ENCODE data around the gene PMS1.

GRCh38 chr2:189854940-189855339 is 70.7 kb downstream of the PMS1 start:
- no peak for TF ChIP-seq CHD2 (IDR thresholded peaks at IDR 0.05; ENCODE audit: low read length, partially characterized antibody)
- TF ChIP-seq, protein P1, sequence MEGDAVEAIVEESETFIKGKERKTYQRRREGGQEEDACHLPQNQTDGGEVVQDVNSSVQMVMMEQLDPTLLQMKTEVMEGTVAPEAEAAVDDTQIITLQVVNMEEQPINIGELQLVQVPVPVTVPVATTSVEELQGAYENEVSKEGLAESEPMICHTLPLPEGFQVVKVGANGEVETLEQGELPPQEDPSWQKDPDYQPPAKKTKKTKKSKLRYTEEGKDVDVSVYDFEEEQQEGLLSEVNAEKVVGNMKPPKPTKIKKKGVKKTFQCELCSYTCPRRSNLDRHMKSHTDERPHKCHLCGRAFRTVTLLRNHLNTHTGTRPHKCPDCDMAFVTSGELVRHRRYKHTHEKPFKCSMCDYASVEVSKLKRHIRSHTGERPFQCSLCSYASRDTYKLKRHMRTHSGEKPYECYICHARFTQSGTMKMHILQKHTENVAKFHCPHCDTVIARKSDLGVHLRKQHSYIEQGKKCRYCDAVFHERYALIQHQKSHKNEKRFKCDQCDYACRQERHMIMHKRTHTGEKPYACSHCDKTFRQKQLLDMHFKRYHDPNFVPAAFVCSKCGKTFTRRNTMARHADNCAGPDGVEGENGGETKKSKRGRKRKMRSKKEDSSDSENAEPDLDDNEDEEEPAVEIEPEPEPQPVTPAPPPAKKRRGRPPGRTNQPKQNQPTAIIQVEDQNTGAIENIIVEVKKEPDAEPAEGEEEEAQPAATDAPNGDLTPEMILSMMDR (IDR thresholded peaks at IDR 0.05), result no peak
- no peak for TF ChIP-seq SIN3A (IDR thresholded peaks at IDR 0.05; ENCODE audit: borderline replicate concordance, low read depth, low read length)
- TF ChIP-seq TCF12 (IDR thresholded peaks at IDR 0.05), result no peak
- no peak for TF ChIP-seq NFIC (IDR thresholded peaks at IDR 0.05; ENCODE audit: borderline replicate concordance)
- no peak for TF ChIP-seq POLR2AphosphoS5 (IDR thresholded peaks at IDR 0.05; ENCODE audit: low read depth, low read length)
- TF ChIP-seq EP300 (IDR thresholded peaks at IDR 0.05; ENCODE audit: borderline replicate concordance in 1 of 2, low read depth in 1 of 2, low read length in 1 of 2), result no peak
- TF ChIP-seq RAD21 (IDR thresholded peaks at IDR 0.05; ENCODE audit: low read length), result no peak
- TF ChIP-seq, protein P2, sequence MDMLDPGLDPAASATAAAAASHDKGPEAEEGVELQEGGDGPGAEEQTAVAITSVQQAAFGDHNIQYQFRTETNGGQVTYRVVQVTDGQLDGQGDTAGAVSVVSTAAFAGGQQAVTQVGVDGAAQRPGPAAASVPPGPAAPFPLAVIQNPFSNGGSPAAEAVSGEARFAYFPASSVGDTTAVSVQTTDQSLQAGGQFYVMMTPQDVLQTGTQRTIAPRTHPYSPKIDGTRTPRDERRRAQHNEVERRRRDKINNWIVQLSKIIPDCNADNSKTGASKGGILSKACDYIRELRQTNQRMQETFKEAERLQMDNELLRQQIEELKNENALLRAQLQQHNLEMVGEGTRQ (IDR thresholded peaks at IDR 0.05; ENCODE audit: borderline replicate concordance, low read depth, low read length), result no peak
- no peak for TF ChIP-seq YY1 (IDR thresholded peaks at IDR 0.05; ENCODE audit: low read depth)
- no peak for TF ChIP-seq GABPA (IDR thresholded peaks at IDR 0.05; ENCODE audit: low read depth)
